ENCODE results near the gene EXTL1. TPM values are rescaled to one million over a fixed set of nuclear protein-coding genes. Genes with fewer than 3 reads are reported as not detected.

Gene EXTL1
- total RNA-seq, 1 donor from 2014 or later, result 0.95 TPM

GRCh38 chr1:26034504-26035202 lies 13.1 kb downstream of the EXTL1 start:
- Histone ChIP-seq H3K9ac (no peak overlapping the region), H3K4me1 (peaks cover 5% of the 10 kb centered on the region), H3K27me3 (peaks cover 56% of the 10 kb centered on the region), H3K27ac (no peak overlapping the region), H2AFZ (replicated peaks) (peak overlapping the region; percentile 89), H3K36me3 (no peaks in the 10 kb centered on the region), H3K4me2 (peak overlapping the region; percentile 92), H3F3A (ENCODE audit: low read depth) (no peaks in the 10 kb centered on the region), H3K9me3 (ENCODE audit: low read depth) (no peaks in the 10 kb centered on the region), H4K20me1 (ENCODE audit: low read depth) (no peaks in the 10 kb centered on the region), H3K79me2 (ENCODE audit: low read depth) (no peaks in the 10 kb centered on the region), H3K4me3 (peak overlapping the region; percentile 65)
- H3K27ac Mint-ChIP-seq, result no peak overlapping the region
- peaks cover 17% of the 10 kb centered on the region for H3K4me1 Mint-ChIP-seq
- no peaks in the 10 kb centered on the region for H3K36me3 Mint-ChIP-seq
- TF ChIP-seq EZH2phosphoT487 (IDR thresholded peaks at IDR 0.05) (no peak), CTCF (IDR thresholded peaks at IDR 0.05) (no peak), EZH2 (IDR thresholded peaks at IDR 0.05) (no peak)
- H3K27me3 Mint-ChIP-seq (ENCODE audit: insufficient read depth, low read depth), result peaks cover 14% of the 10 kb centered on the region
- peak overlapping the region; percentile 91 for H3K4me3 Mint-ChIP-seq
- H3K9me3 Mint-ChIP-seq, result no peaks in the 10 kb centered on the region
- peak; percentile 45 for DNase-seq (ENCODE audit: low spot score)

GRCh38 chr1:26035203-26035958 lies 13.8 kb downstream of the EXTL1 start:
- H3K36me3 ChIP-seq, result no peaks in the 10 kb centered on the region
- peak overlapping the region; percentile 89 for H2AFZ ChIP-seq (replicated peaks)
- H3K9ac ChIP-seq, result peak overlapping the region; percentile 37
- no peaks in the 10 kb centered on the region for H4K20me1 ChIP-seq (ENCODE audit: low read depth)
- peak; percentile 99 for DNase-seq (ENCODE audit: low spot score)
- no peaks in the 10 kb centered on the region for H3F3A ChIP-seq (ENCODE audit: low read depth)
- Mint-ChIP-seq H3K36me3 (no peaks in the 10 kb centered on the region), H3K27me3 (ENCODE audit: insufficient read depth, low read depth) (peaks cover 14% of the 10 kb centered on the region), H3K4me1 (peaks cover 16% of the 10 kb centered on the region), H3K9me3 (no peaks in the 10 kb centered on the region), H3K27ac (peak overlapping the region; percentile 52), H3K4me3 (peak overlapping the region; percentile 91)
- peak overlapping the region; percentile 65 for H3K4me3 ChIP-seq
- no peak overlapping the region for H3K27ac ChIP-seq
- peaks cover 5% of the 10 kb centered on the region for H3K4me1 ChIP-seq
- peak overlapping the region; percentile 92 for H3K4me2 ChIP-seq
- no peaks in the 10 kb centered on the region for H3K9me3 ChIP-seq (ENCODE audit: low read depth)
- peaks cover 61% of the 10 kb centered on the region for H3K27me3 ChIP-seq
- no peak for TF ChIP-seq EZH2phosphoT487 (IDR thresholded peaks at IDR 0.05)
- peak; percentile 22 for TF ChIP-seq CTCF (IDR thresholded peaks at IDR 0.05)
- H3K79me2 ChIP-seq (ENCODE audit: low read depth), result no peaks in the 10 kb centered on the region

- Histone ChIP-seq H3K9ac (no peak overlapping the region), H3K79me2 (ENCODE audit: low read depth) (no peaks in the 10 kb centered on the region), H3K4me1 (peaks cover 5% of the 10 kb centered on the region), H3K9me3 (ENCODE audit: low read depth) (no peaks in the 10 kb centered on the region), H3K4me2 (peak overlapping the region; percentile 92), H3K4me3 (peak overlapping the region; percentile 65), H2AFZ (replicated peaks) (peak overlapping the region; percentile 89), H3K27me3 (peaks cover 66% of the 10 kb centered on the region), H4K20me1 (ENCODE audit: low read depth) (no peaks in the 10 kb centered on the region), H3F3A (ENCODE audit: low read depth) (no peaks in the 10 kb centered on the region), H3K36me3 (no peaks in the 10 kb centered on the region), H3K27ac (no peak overlapping the region)
- DNase-seq (ENCODE audit: low spot score), result peak; percentile 89
- H3K4me3 Mint-ChIP-seq, result peak overlapping the region; percentile 91
- H3K27me3 Mint-ChIP-seq (ENCODE audit: insufficient read depth, low read depth), result peaks cover 16% of the 10 kb centered on the region
- peaks cover 16% of the 10 kb centered on the region for H3K4me1 Mint-ChIP-seq
- H3K27ac Mint-ChIP-seq, result peak overlapping the region; percentile 52
- H3K9me3 Mint-ChIP-seq, result no peaks in the 10 kb centered on the region
- H3K36me3 Mint-ChIP-seq, result no peaks in the 10 kb centered on the region
- TF ChIP-seq EZH2 (IDR thresholded peaks at IDR 0.05) (peak; percentile 64), EZH2phosphoT487 (IDR thresholded peaks at IDR 0.05) (peak; percentile 31), CTCF (IDR thresholded peaks at IDR 0.05) (peak; percentile 97)
These were observed 14.6 kb downstream of the EXTL1 start for GRCh38 chr1:26035959-26036755.
